H7 (cell line): ENCODE data around the gene PRIMA1. TPM values are rescaled to one million over a fixed set of nuclear protein-coding genes. Genes with fewer than 3 reads are reported as not detected.

Source experiments
- DNase-seq: peaks from one replicate; pipeline ENCODE4 v3.0.0; 2012
- H3K27me3 ChIP-seq: 2 replicates; pipeline ENCODE4 v1.6.0; 2011; ENCODE audit warnings: mild to moderate bottlenecking, low read length; ENCODE audit not compliant: control insufficient read depth, insufficient read depth
- H3K36me3 ChIP-seq: replicated peaks from 2 replicates; pipeline ENCODE4 v1.5.1; 2011; ENCODE audit warnings: low read length; ENCODE audit not compliant: control insufficient read depth, insufficient read depth
- H3K4me3 ChIP-seq: 2 replicates; pipeline ENCODE4 v1.5.1; 2011; ENCODE audit warnings: low read depth, mild to moderate bottlenecking, control low read depth, low read length, moderate library complexity; ENCODE audit not compliant: insufficient read depth
- total RNA-seq: library from RNA; depleted of rRNA; stranded (reverse); fragments of >200 nt; shearing (Covaris generic); gene quantifications from 2 replicates; pipeline ENCODE4 v1.2.3, GENCODE V29; 2014

PRIMA1 gene
- total RNA-seq, 1 experiment from 2014 or later, result 1.4 TPM

DNA sequence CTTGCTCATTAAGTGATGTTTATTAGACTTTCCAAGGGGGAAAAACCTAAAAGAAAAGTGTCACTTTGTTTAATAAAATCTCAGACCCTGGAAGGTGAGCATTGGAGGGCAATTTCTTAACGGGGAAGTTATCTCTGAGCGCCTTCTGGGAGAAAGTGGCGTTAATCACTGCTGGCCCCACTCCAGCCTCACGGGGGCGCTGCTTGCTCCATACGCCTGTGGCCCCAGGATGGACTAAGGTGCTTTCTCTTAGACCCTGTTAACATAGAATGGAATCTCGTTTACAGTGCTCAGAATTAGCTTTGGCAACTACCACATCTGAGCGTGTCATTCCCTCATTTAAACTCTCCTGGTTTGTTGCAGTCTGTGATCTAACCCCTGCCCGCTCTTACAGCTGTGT lies 16.4 kb upstream of the PRIMA1 start:
- peak; percentile 88 for DNase-seq
- H3K27me3 ChIP-seq, result no peaks in the 10 kb centered on the region
- no peaks in the 10 kb centered on the region for H3K36me3 ChIP-seq
- no peak overlapping the region for H3K4me3 ChIP-seq

DNA sequence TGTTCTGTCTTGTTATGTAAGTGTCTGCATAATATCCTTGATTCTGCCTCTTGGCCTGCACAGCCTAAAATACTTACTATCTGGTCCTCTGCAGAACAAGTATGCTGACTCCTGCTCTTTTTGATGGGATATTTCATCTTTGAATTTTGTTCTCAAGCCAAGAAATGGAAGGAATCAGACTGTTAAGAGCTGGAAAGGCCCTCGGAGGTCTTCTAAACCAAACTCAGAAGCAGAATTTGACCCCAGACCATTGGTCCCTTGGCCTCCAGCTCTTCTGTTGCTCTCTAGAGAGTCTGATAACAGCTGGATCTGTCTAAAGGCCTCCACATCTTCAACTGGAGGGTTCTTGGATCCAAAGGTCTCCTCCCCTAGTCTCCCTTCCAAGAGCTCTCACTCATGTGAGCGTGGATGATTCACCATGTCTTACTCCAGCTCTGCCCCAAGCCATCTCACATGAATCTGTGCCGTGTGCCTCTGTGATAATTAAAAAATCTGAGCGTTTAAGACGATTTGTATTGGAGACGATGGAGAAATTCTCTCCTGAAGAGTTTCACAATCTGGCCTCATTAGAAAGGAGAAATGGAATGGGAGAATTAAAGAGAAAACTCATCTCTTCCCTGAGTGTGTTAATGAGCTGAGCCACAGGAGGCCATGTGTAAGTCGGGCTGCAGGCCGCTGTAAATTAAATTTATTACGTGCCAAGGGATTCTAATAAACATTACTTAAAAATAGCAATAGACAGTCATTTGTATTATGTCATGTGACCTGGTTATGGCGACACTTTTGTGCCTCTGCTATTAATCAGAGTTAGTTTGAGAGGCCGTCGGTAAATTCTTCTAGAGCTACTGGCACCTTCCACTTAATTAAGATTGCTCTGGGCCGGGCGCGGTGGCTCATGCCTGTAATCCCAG lies 15.4 kb upstream of the PRIMA1 start:
- DNase-seq, result no peak
- no peaks in the 10 kb centered on the region for H3K27me3 ChIP-seq
- no peak overlapping the region for H3K4me3 ChIP-seq
- no peaks in the 10 kb centered on the region for H3K36me3 ChIP-seq

- DNase-seq, result no peak
- no peaks in the 10 kb centered on the region for H3K36me3 ChIP-seq
- no peaks in the 10 kb centered on the region for H3K27me3 ChIP-seq
- H3K4me3 ChIP-seq, result no peak overlapping the region
Measured at GRCh38 chr14:93799989-93800921, 12.0 kb upstream of the PRIMA1 start.

DNA sequence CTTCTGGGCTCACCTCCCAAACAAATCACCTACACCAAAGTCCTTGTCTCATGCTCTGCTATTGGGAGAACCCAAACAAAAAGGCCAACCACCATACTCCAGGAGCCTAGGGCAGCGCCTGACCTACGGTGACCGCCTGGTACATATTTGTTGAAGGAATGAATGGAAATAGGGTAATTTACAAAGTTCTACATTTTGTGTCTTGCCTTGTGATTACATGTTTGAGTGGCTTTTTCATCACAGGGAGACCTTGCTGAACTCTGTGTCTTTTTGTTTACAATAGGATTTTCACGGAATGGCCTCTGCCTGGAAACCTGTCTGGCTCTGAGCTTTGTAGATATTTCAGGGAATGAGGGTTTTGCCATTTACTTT lies 11.3 kb upstream of the PRIMA1 start:
- Histone ChIP-seq H3K4me3 (no peak overlapping the region), H3K27me3 (no peaks in the 10 kb centered on the region), H3K36me3 (no peaks in the 10 kb centered on the region)
- DNase-seq, result no peak

DNA sequence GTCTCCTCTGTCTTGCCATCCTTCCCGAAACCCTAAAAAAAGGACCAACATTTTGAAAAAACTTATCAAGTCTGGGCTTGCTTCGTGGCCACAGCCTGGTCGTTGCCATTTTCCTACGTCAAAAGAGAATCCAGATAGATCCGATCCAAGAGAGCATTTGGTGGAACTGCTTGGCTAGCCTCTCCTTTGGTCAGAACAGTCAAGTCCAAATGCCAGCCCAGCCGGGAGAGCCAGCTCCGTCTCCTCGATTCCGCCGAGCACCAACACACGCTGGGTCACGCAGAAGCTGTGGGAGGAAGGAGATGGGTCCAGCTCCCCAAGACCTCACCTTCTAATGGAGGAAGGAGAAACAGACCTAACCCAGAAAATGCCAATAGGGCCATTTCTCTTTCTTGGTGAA lies 9.3 kb upstream of the PRIMA1 start:
- DNase-seq, result no peak
- no peak overlapping the region for H3K4me3 ChIP-seq
- no peaks in the 10 kb centered on the region; the same call in 1 of the 2 replicates for H3K27me3 ChIP-seq
- H3K36me3 ChIP-seq, result no peaks in the 10 kb centered on the region

DNA sequence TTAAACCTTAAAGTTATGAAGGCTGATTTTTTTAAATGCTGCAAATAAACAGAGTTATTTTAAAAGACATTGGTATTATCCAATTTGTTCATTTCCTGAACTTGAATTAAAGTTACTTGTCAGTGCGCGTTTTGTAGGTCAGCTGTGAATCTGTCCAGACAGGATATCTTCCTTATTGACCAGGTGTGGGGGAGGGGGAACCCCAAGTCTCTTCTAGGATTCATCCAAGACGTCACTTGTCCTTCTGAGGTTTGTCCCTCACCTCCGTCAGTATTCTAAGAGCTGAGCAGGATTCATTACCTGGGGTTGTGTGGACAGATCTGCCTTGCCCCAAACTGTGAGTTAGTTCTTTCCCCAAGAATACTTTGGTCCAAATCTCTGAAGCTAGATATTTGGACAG lies 8.8 kb upstream of the PRIMA1 start:
- Histone ChIP-seq H3K4me3 (no peak overlapping the region), H3K36me3 (no peaks in the 10 kb centered on the region), H3K27me3 (no peaks in the 10 kb centered on the region; the same call in 1 of the 2 replicates)
- no peak for DNase-seq

- H3K36me3 ChIP-seq, result no peaks in the 10 kb centered on the region
- peaks cover 5% of the 10 kb centered on the region for H3K27me3 ChIP-seq
- no peak for DNase-seq
- no peak overlapping the region for H3K4me3 ChIP-seq
Measured at GRCh38 chr14:93794756-93795155, 6.5 kb upstream of the PRIMA1 start.

DNA sequence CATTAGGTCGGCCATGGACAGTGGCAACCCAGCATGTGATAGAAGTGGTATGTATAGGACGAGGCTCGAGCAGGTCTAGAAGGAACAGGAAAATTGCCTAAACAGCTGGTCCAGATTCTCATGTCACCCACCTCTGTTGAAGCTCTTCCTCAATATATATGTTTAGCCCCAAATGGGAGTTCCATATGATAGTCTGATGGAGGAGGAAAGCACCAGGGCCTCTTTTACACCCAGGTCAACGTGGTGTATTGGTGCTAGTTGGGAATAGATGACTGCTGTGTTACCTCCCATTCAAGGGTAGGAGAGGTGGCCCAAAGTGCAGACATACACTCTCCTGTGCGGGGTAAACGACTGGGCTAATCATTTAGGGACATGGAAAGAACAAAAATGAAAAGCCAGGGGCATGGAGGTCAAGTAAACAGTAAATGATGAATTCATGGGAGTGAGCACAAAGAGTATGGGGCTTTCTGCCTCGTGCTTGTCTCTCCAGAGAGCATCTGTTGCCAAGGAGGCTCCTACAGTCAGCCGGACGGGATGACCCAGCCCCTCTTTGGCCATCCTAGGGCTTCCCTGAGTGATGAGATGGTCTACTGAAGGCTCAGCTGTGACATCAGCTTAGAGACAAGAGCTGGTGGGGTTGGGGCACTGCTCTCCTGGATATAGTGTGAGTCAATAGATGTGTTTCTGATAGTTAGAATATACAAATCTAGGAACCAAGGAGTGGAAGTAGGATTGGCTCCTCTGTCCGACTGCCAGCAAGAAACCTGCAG lies 5.5 kb upstream of the PRIMA1 start:
- H3K4me3 ChIP-seq, result no peak overlapping the region
- no peaks in the 10 kb centered on the region for H3K36me3 ChIP-seq
- no peak for DNase-seq
- peaks cover 5% of the 10 kb centered on the region for H3K27me3 ChIP-seq

DNA sequence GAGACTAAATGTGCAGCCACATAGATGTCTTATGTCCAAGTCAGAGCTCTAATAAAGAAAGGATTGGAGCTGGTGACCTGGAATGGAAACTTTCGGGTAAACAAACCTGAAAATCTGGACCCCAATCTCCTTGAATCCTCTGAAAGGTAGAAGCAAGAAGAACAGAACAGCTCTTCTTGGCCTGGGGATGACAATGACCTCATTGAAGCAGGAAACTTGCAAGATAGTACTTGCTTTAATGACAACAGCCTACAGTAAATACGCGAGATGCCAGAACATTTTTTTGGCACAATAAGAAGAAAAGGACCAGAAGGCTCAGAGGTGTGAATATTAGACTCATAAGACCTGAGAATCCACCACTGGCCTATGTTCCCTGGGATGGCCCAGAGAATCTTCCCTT lies 4.1 kb upstream of the PRIMA1 start:
- Histone ChIP-seq H3K27me3 (peaks cover 16% of the 10 kb centered on the region), H3K4me3 (no peak overlapping the region), H3K36me3 (no peaks in the 10 kb centered on the region)
- no peak for DNase-seq

DNA sequence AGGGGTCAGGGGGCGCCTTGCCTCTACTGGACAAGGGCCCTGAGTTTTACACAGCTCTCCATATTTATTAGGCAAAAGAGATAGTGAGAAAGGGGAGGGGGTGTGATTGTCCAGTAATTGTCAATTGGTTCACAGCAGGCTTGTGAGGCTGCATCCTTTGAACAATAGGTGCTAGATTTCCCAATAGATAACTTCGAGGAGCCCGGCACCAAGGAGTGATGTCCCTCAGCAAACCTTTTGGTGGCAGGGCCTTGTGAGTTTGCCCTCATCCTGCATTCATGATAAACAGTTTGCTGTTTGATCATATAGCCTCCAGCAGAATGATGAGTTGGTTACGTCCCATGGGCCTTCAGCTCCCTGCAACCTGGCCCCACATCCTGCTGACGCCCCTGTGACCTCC lies 2.7 kb upstream of the PRIMA1 start:
- no peak for DNase-seq
- no peaks in the 10 kb centered on the region for H3K36me3 ChIP-seq
- H3K4me3 ChIP-seq, result no peak overlapping the region
- peaks cover 28% of the 10 kb centered on the region for H3K27me3 ChIP-seq

DNA sequence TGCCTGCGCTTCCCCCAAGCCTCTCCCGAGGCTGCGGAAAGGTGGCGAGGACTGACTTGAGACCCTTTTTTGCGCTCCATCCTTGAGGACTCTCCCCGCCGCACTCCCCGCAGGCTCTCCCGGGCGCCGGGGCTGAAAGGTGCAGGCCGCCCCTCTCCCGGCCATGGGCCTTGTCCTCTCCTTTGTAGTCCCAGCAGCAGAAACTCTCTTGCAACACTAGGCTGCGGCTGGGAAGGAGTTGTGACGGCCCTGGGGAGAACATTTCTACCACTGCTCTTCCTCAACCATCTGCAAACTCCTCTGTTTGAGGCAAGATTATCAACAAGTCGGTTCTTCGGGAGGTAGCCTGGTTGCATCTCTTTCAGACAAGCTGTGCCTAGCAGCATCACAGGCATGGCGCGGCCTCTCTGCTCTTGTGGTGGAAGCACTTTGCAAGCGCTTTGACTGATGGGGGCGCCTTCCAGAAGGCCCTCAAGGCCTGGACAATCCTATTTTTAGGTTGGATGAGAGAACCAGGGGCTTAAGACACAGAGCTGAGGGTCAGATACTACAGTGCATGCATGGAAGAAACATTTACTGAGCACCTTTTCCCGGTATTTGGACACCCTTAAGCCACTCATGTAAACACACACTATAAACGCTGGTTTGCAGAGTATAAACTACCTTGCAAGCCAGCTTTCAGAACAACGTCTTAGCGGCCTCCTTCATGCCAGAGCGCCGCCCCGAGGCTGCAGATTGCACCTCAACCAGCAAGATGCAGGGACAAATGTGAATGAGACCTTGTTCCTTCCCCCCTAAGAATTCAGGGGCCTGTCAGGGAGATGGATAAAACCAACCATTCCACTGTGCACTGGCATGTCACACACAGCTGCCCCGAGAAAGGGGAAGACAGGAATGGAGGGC lies 1.2 kb upstream of the PRIMA1 start:
- peak; percentile 39 for DNase-seq
- Histone ChIP-seq H3K27me3 (peaks cover 28% of the 10 kb centered on the region), H3K4me3 (peak overlapping the region; percentile 67), H3K36me3 (no peaks in the 10 kb centered on the region)

DNA sequence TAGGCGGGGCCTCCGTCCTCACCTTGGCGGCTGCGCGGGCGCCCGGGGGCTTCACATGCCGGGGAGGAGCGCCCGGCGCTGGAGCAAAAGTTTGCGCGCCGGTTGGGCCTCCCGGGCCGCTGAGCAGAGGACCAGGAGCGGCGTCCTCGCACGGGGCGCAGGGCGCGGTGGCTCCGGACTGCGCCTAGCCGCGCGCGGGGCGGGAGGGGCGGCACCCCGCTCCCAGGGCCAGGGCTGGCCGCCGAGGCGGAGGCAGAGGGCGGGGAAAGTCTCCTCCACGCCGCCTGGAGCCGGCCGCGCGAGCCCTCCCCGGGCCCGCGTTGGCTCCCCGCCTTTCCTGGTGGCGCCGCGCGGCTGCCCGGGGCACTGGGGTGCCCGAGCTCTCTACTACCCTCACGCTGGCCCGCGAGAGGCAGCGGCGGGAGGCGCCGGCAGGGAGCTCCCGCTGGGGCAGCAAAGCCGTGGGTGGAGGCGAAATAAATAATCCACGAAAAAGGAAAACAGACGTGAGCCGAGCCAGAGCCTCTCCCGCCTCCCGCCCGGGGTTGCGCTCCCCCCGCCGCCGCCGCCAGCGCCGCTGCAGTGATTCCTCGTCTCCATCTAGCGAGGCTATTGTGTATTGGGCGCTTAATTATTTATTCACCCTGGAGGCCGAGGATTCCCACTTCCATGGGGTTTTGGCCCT lies 400 bp upstream of the PRIMA1 start:
- peaks cover 28% of the 10 kb centered on the region for H3K27me3 ChIP-seq
- peak; percentile 92 for DNase-seq
- H3K36me3 ChIP-seq, result no peaks in the 10 kb centered on the region
- H3K4me3 ChIP-seq, result peak overlapping the region; percentile 67
